PFSK-1 (cell line): Measurements from ENCODE around the gene TMEM232.

Experiments used
- FOXP2 ChIP-seq: optimal IDR thresholded peaks from 2 replicates; pipeline ENCODE3; 2011; ENCODE audit warnings: borderline replicate concordance, control low read depth, inconsistent platforms; ENCODE audit not compliant: insufficient read depth; ENCODE audit errors: extremely low read length, extremely low read depth
- POLR2AphosphoS5 ChIP-seq: IDR thresholded peaks from 2 replicates; pipeline ENCODE4 v1.6.1; 2012; ENCODE audit warnings: low read depth, mild to moderate bottlenecking, control low read depth, low read length, moderate library complexity
- SIN3A ChIP-seq: IDR thresholded peaks from 2 replicates; pipeline ENCODE4 v1.6.1; 2012; ENCODE audit warnings: mild to moderate bottlenecking, low read length, moderate library complexity, borderline replicate concordance; ENCODE audit not compliant: insufficient read depth
- TAF1 ChIP-seq: IDR thresholded peaks from 2 replicates; pipeline ENCODE4 v1.6.1; 2012; ENCODE audit warnings: low read length, control low read depth, borderline replicate concordance; ENCODE audit not compliant: insufficient read depth
- TF ChIP-seq, protein P1 (sequence below), 2 experiments: IDR thresholded peaks; 2 replicates each; pipeline versions ENCODE4 v1.6.1 to v1.8.0; 2011 to 2012; ENCODE audit warnings: low read depth in 2 of 2, low read length in 2 of 2, control low read depth in 1 of 2, inconsistent platforms in 1 of 2, mild to moderate bottlenecking in 1 of 2, moderate library complexity in 1 of 2; ENCODE audit not compliant: insufficient read depth in 1 of 2

Gene TMEM232

DNA sequence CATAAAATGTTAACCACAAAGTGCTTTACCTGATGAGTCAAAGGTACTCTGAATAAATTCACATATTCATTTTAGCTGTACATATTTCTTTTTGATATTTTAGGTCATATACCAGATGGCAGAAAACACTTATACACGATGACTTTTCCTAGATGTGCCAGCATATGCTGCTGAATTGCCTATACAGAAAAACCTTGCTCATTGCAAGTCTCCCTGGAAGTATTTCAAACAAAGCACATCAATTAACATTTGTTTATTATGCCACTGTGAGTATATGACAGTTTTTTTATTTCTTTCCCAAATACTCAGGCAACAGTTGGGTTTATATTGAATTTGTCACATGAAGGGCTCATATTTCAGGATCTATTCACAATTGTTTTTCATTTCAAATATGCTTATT lies 180.8 kb downstream of the TMEM232 start:
- TF ChIP-seq, protein P1, sequence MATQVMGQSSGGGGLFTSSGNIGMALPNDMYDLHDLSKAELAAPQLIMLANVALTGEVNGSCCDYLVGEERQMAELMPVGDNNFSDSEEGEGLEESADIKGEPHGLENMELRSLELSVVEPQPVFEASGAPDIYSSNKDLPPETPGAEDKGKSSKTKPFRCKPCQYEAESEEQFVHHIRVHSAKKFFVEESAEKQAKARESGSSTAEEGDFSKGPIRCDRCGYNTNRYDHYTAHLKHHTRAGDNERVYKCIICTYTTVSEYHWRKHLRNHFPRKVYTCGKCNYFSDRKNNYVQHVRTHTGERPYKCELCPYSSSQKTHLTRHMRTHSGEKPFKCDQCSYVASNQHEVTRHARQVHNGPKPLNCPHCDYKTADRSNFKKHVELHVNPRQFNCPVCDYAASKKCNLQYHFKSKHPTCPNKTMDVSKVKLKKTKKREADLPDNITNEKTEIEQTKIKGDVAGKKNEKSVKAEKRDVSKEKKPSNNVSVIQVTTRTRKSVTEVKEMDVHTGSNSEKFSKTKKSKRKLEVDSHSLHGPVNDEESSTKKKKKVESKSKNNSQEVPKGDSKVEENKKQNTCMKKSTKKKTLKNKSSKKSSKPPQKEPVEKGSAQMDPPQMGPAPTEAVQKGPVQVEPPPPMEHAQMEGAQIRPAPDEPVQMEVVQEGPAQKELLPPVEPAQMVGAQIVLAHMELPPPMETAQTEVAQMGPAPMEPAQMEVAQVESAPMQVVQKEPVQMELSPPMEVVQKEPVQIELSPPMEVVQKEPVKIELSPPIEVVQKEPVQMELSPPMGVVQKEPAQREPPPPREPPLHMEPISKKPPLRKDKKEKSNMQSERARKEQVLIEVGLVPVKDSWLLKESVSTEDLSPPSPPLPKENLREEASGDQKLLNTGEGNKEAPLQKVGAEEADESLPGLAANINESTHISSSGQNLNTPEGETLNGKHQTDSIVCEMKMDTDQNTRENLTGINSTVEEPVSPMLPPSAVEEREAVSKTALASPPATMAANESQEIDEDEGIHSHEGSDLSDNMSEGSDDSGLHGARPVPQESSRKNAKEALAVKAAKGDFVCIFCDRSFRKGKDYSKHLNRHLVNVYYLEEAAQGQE (IDR thresholded peaks at IDR 0.05; ENCODE audit: insufficient read depth in 1 of 2, low read depth in 2 of 2, low read length in 2 of 2), result no peak
- TF ChIP-seq TAF1, result no peak
- no peak for TF ChIP-seq FOXP2
- no peak for TF ChIP-seq SIN3A
- no peak for TF ChIP-seq POLR2AphosphoS5

DNA sequence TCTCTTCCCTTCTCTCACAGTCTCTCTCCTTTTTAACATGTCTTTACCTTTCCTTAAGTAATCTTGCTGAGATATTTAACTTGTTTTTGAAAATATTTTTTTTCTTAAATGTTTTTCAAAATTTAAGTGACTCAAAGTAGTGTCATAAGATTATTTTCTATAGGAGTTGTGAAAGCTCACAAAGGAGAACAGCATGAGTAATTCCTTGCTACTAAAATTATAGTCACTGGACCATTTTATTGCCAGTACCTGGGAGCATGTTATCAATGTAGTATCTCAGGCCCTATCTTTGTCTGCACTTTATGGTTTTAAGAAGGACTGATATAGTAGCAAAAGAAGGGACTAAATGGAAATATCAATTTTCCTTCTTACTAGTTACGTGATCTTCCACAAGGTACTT lies 181.9 kb downstream of the TMEM232 start:
- TF ChIP-seq POLR2AphosphoS5, result no peak
- no peak for TF ChIP-seq FOXP2
- TF ChIP-seq SIN3A, result no peak
- TF ChIP-seq, protein P1 (IDR thresholded peaks at IDR 0.05; ENCODE audit: insufficient read depth in 1 of 2, low read depth in 2 of 2, low read length in 2 of 2), result no peak
- TF ChIP-seq TAF1, result no peak

DNA sequence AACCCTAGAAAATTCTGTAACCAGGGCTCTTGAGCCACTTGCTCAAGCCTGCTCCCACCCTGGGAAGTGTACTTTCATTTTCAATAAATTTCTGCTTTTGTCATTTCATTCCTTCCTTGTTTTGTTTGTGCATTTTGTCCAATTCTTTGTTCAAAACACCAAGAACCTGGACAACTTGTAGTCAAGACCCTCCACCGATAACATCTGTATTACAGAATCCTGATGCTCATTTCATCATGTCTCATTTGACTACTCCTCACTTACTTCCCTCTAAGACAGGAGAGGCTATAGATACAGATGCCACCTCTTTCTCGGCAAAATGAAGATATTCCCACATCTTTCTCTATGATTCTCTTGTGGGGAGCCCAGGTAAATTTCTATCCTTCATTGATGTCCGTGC lies 183.5 kb downstream of the TMEM232 start:
- TF ChIP-seq FOXP2, result no peak
- no peak for TF ChIP-seq SIN3A
- no peak for TF ChIP-seq POLR2AphosphoS5
- TF ChIP-seq TAF1, result no peak
- TF ChIP-seq, protein P1 (IDR thresholded peaks at IDR 0.05; ENCODE audit: insufficient read depth in 1 of 2, low read depth in 2 of 2, low read length in 2 of 2), result no peak

- TF ChIP-seq FOXP2 (no peak), TAF1 (no peak), SIN3A (no peak), POLR2AphosphoS5 (no peak)
- TF ChIP-seq, protein P1 (IDR thresholded peaks at IDR 0.05; ENCODE audit: insufficient read depth in 1 of 2, low read depth in 2 of 2, low read length in 2 of 2), result no peak
Measured at GRCh38 chr5:110536120-110537115, 190.1 kb downstream of the TMEM232 start.
